GM19452 (cell line): Measurements from ENCODE around the gene SMAD2.
A peak's percentile ranks its signal among the peaks of the same experiment; 100 is the strongest.

ENCODE experiments used
- ATAC-seq: cut with Tn5 transposase; IDR thresholded peaks from one replicate; pipeline ENCODE4 v1.9.1; 2021; ENCODE audit not compliant: unreplicated experiment

SMAD2 gene

GRCh38 chr18:47932190-47932589 lies 1.7 kb upstream of the SMAD2 start:
- no peak for ATAC-seq

- no peak for ATAC-seq
These were observed 1.3 kb upstream of the SMAD2 start for GRCh38 chr18:47931718-47932103.

GRCh38 chr18:47930931-47931717 lies 665 bp upstream of the SMAD2 start:
- ATAC-seq, result peak; percentile 81

GRCh38 chr18:47929681-47930198 lies 719 bp downstream of the SMAD2 start:
- ATAC-seq, result no peak

- ATAC-seq, result no peak
These were observed 2.0 kb downstream of the SMAD2 start for GRCh38 chr18:47928466-47928865.

- ATAC-seq, result no peak
These were observed 4.2 kb downstream of the SMAD2 start for GRCh38 chr18:47926101-47926850.

GRCh38 chr18:47919916-47920315 lies 10.5 kb downstream of the SMAD2 start:
- ATAC-seq, result no peak

- ATAC-seq, result no peak
These were observed 12.4 kb downstream of the SMAD2 start for GRCh38 chr18:47917923-47918610.

GRCh38 chr18:47915930-47916329 lies 14.5 kb downstream of the SMAD2 start:
- no peak for ATAC-seq

GRCh38 chr18:47915229-47915628 lies 15.2 kb downstream of the SMAD2 start:
- no peak for ATAC-seq

- no peak for ATAC-seq
These were observed 17.5 kb downstream of the SMAD2 start for GRCh38 chr18:47912794-47913585.

GRCh38 chr18:47912343-47912742 lies 18.1 kb downstream of the SMAD2 start:
- no peak for ATAC-seq

- ATAC-seq, result no peak
These were observed 18.6 kb downstream of the SMAD2 start for GRCh38 chr18:47911877-47912276.

GRCh38 chr18:47909484-47909883 lies 21.0 kb downstream of the SMAD2 start:
- ATAC-seq, result no peak

GRCh38 chr18:47908592-47908991 lies 21.9 kb downstream of the SMAD2 start:
- ATAC-seq, result no peak

- ATAC-seq, result no peak
These were observed 24.1 kb downstream of the SMAD2 start for GRCh38 chr18:47906408-47906807.

- no peak for ATAC-seq
These were observed 26.6 kb downstream of the SMAD2 start for GRCh38 chr18:47903809-47904208.

GRCh38 chr18:47901624-47902362 lies 28.7 kb downstream of the SMAD2 start:
- peak; percentile 92 for ATAC-seq

GRCh38 chr18:47899107-47899840 lies 31.2 kb downstream of the SMAD2 start:
- ATAC-seq, result no peak
